HG02885 (cell line): Measurements from ENCODE around the gene LRP1B.
"Not testable (repeated sequence)": the region's sequence is repeated elsewhere in the genome, so short reads cannot be mapped to it uniquely, and the experiment has no call there.

Experiments
- ATAC-seq: cut with Tn5 transposase; IDR thresholded peaks from one replicate; pipeline ENCODE4 v1.9.1; 2021; ENCODE audit warnings: mild to moderate bottlenecking; ENCODE audit not compliant: unreplicated experiment, poor library complexity

The LRP1B gene

GRCh38 chr2:141911485-141912066 is 219.2 kb downstream of the LRP1B start:
- peak; percentile 93 for ATAC-seq

GRCh38 chr2:141906678-141907077 is 224.1 kb downstream of the LRP1B start:
- no peak for ATAC-seq

GRCh38 chr2:141900826-141901225 is 230.0 kb downstream of the LRP1B start:
- no peak for ATAC-seq

- no peak for ATAC-seq
Measured at GRCh38 chr2:141899740-141900139, 231.1 kb downstream of the LRP1B start.

GRCh38 chr2:141889788-141890187 is 241.0 kb downstream of the LRP1B start:
- ATAC-seq = no peak

GRCh38 chr2:141888987-141889555 is 241.7 kb downstream of the LRP1B start:
- ATAC-seq = no peak

GRCh38 chr2:141887363-141887762 is 243.5 kb downstream of the LRP1B start:
- no peak for ATAC-seq

GRCh38 chr2:141878016-141878415 is 252.8 kb downstream of the LRP1B start:
- ATAC-seq = no peak

GRCh38 chr2:141871913-141872634 is 258.7 kb downstream of the LRP1B start:
- ATAC-seq = no peak

GRCh38 chr2:141869572-141869971 is 261.2 kb downstream of the LRP1B start:
- no peak for ATAC-seq

GRCh38 chr2:141863964-141864363 is 266.9 kb downstream of the LRP1B start:
- no peak for ATAC-seq

- no peak for ATAC-seq
Measured at GRCh38 chr2:141856215-141856919, 274.4 kb downstream of the LRP1B start.

GRCh38 chr2:141848191-141848590 is 282.6 kb downstream of the LRP1B start:
- ATAC-seq = no peak

- no peak for ATAC-seq
Measured at GRCh38 chr2:141844231-141844630, 286.6 kb downstream of the LRP1B start.

GRCh38 chr2:141835103-141835502 is 295.7 kb downstream of the LRP1B start:
- no peak for ATAC-seq

GRCh38 chr2:141828761-141829160 is 302.1 kb downstream of the LRP1B start:
- no peak for ATAC-seq

- no peak for ATAC-seq
Measured at GRCh38 chr2:141824790-141825189, 306.0 kb downstream of the LRP1B start.

- no peak for ATAC-seq
Measured at GRCh38 chr2:141820893-141821292, 309.9 kb downstream of the LRP1B start.

- ATAC-seq = not testable (repeated sequence)
Measured at GRCh38 chr2:141815320-141815719, 315.5 kb downstream of the LRP1B start.

GRCh38 chr2:141814150-141814549 is 316.7 kb downstream of the LRP1B start:
- ATAC-seq = no peak

GRCh38 chr2:141810148-141810547 is 320.7 kb downstream of the LRP1B start:
- no peak for ATAC-seq
